ENCODE measurements around the gene BMI1.

GRCh38 chr10:22344249-22344648 lies 23.4 kb downstream of the BMI1 start:
- TF ChIP-seq ETS1 (IDR thresholded peaks at IDR 0.05) (no peak), CTCF (conservative IDR thresholded peaks at IDR 0.05; ENCODE audit: low read depth in 2 of 2) (no peak), POLR2AphosphoS5 (IDR thresholded peaks at IDR 0.05; ENCODE audit: low read depth) (no peak), ZNF462 (CRISPR knock-in tag; IDR thresholded peaks at IDR 0.05) (no peak), STAT1 (IDR thresholded peaks at IDR 0.05; ENCODE audit: unreplicated experiment) (no peak), EZH2 (IDR thresholded peaks at IDR 0.05; ENCODE audit: low read depth, unreplicated experiment) (peak; percentile 67), ZNF331 (CRISPR knock-in tag; IDR thresholded peaks at IDR 0.05; ENCODE audit: low read depth) (no peak), JUNB (IDR thresholded peaks at IDR 0.05; ENCODE audit: unreplicated experiment) (no peak), CREB1 (CRISPR knock-in tag; IDR thresholded peaks at IDR 0.05; ENCODE audit: low read depth) (no peak), REST (IDR thresholded peaks at IDR 0.05; ENCODE audit: unreplicated experiment) (no peak), EZH2phosphoT487 (IDR thresholded peaks at IDR 0.05; ENCODE audit: unreplicated experiment) (no peak), ZNF114 (CRISPR knock-in tag; IDR thresholded peaks at IDR 0.05) (no peak), NANOG (IDR thresholded peaks at IDR 0.05; ENCODE audit: borderline replicate concordance) (no peak)
